Uterus (tissue), 2 donors: ENCODE data around the gene TMEM115.

Experiments
- CTCF ChIP-seq, 4 experiments: fragments of 200-600 bp in 2 of 4; fragments of 450-650 bp in 2 of 4; sonication (generic) in 2 of 4; IDR thresholded peaks; one replicate each; pipeline ENCODE4 v1.5.1; 2016 to 2019; ENCODE audit warnings: antibody characterized with exemption in 4 of 4, mild to moderate bottlenecking in 2 of 4, moderate library complexity in 1 of 4
- POLR2A ChIP-seq, 2 donors: fragments of 450-650 bp; IDR thresholded peaks; one replicate each; pipeline ENCODE4 v1.6.1; 2016; ENCODE audit warnings: antibody characterized with exemption in 2 of 2, mild to moderate bottlenecking in 1 of 2, moderate library complexity in 1 of 2

GRCh38 chr3:50350213-50350526 lies 9.2 kb downstream of the TMEM115 start:
- TF ChIP-seq CTCF (IDR thresholded peaks at IDR 0.05), result no peak
- TF ChIP-seq POLR2A (IDR thresholded peaks at IDR 0.05), result no peak
